Smooth muscle cell (in vitro differentiated cells): ENCODE results near the gene UBXN10. TPM values are rescaled to one million over a fixed set of nuclear protein-coding genes. Genes with fewer than 3 reads are reported as not detected.

Source experiments
- DNase-seq: peaks from one replicate; lab custom pipeline; 2025; ENCODE audit not compliant: unreplicated experiment; lab: John Stamatoyannopoulos, UW
- H2AFZ ChIP-seq: fragments of 200-600 bp; sonication (generic); 2 replicates; pipeline ENCODE4 v1.6.0; 2016; ENCODE audit warnings: antibody characterized with exemption, low read depth, mild to moderate bottlenecking
- H3F3A ChIP-seq: fragments of 200-600 bp; sonication (generic); 2 replicates; pipeline ENCODE4 v1.6.0; 2017; ENCODE audit warnings: antibody characterized with exemption, low read depth
- H3K27ac ChIP-seq: fragments of 200-600 bp; sonication (generic); 2 replicates; pipeline ENCODE4 v1.5.1; 2016; ENCODE audit warnings: low read depth, mild to moderate bottlenecking
- H3K27me3 ChIP-seq: fragments of 200-600 bp; sonication (generic); 2 replicates; pipeline ENCODE4 v1.6.1; 2016; ENCODE audit warnings: low read depth, mild to moderate bottlenecking
- H3K36me3 ChIP-seq: fragments of 200-600 bp; sonication (generic); 2 replicates; pipeline ENCODE4 v1.5.1; 2016; ENCODE audit warnings: low read depth
- H3K4me1 ChIP-seq: fragments of 200-600 bp; sonication (generic); 2 replicates; pipeline ENCODE4 v1.5.1; 2016; ENCODE audit warnings: low read depth
- H3K4me2 ChIP-seq: fragments of 200-600 bp; sonication (generic); 2 replicates; pipeline ENCODE4 v1.6.0; 2016; ENCODE audit warnings: mild to moderate bottlenecking
- H3K4me3 ChIP-seq: fragments of 200-600 bp; sonication (generic); 2 replicates; pipeline ENCODE4 v1.5.1; 2016; ENCODE audit warnings: mild to moderate bottlenecking
- H3K79me2 ChIP-seq: fragments of 200-600 bp; sonication (generic); 2 replicates; pipeline ENCODE4 v1.6.0; 2016; ENCODE audit warnings: low read depth, mild to moderate bottlenecking
- H3K9ac ChIP-seq: fragments of 200-600 bp; sonication (generic); 2 replicates; pipeline ENCODE4 v1.6.0; 2016; ENCODE audit warnings: low read depth
- H3K9me3 ChIP-seq: fragments of 200-600 bp; sonication (generic); replicated peaks from 2 replicates; pipeline ENCODE4 v1.5.1; 2016; ENCODE audit warnings: low read depth
- H4K20me1 ChIP-seq: fragments of 200-600 bp; sonication (generic); 2 replicates; pipeline ENCODE4 v1.6.0; 2016; ENCODE audit warnings: low read depth
- WGBS: methylation state at CpG from one replicate; pipeline ENCODE4 v1.1.7; 2016; ENCODE audit warnings: low lambda C conversion rate; 5-methylcytosine and 5-hydroxymethylcytosine counted together
- polyA plus RNA-seq: library from polyadenylated mRNA; unstranded; fragments of >200 nt; fragmentation: Nextera tagmentation; extraction: Ambion mirVana; gene quantifications from 2 replicates; pipeline ENCODE4 v1.2.1, GENCODE V29; 2016
- total RNA-seq: library from RNA; depleted of rRNA; stranded (reverse); fragments of >200 nt; gene quantifications from 2 replicates; pipeline ENCODE4 v1.2.3, GENCODE V29; 2014
- TF ChIP-seq, protein P1 (sequence below): fragments of 200-600 bp; sonication (generic); IDR thresholded peaks from 2 replicates; pipeline ENCODE4 v1.5.1; 2017; ENCODE audit warnings: borderline replicate concordance, mild to moderate bottlenecking, antibody characterized with exemption; ENCODE audit not compliant: insufficient read depth, poor library complexity, severe bottlenecking

Gene UBXN10
- total and polyA plus RNA-seq, 2 experiments from 2014 or later = 0.36 to 0.49 TPM

DNA sequence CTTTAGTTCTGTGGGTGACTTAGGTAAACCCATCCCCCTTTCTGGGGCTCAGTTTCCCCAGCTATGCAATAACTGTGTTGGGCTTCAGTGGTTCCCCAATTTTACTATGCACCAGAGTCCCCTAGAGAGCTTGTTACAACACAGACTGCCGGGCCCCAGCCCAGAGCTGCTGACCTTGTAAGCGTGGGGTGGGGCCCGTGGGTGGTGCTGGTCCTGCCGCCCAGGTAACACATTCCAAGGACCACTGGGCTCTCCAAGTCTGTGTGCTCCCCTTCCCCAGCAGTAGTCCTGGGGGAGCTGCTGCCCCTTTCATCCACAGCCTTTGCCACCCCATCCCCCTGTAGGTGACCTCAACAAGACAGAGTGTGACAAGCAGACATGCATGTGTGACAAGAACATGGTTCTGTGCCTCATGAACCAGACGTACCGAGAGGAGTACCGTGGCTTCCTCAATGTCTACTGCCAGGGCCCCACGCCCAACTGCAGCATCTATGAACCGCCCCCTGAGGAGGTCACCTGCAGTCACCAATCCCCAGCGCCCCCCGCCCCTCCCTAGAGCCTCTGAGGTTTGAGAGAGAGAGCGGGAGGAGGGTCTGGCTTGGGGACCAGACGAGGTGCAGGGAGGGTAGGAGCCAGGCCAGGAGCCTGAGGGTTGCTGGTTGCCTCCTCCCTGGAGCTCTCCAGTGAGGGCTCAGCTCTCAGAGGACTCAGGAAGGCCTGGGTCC is 37.9 kb upstream of the UBXN10 start:
- TF ChIP-seq, protein P1, sequence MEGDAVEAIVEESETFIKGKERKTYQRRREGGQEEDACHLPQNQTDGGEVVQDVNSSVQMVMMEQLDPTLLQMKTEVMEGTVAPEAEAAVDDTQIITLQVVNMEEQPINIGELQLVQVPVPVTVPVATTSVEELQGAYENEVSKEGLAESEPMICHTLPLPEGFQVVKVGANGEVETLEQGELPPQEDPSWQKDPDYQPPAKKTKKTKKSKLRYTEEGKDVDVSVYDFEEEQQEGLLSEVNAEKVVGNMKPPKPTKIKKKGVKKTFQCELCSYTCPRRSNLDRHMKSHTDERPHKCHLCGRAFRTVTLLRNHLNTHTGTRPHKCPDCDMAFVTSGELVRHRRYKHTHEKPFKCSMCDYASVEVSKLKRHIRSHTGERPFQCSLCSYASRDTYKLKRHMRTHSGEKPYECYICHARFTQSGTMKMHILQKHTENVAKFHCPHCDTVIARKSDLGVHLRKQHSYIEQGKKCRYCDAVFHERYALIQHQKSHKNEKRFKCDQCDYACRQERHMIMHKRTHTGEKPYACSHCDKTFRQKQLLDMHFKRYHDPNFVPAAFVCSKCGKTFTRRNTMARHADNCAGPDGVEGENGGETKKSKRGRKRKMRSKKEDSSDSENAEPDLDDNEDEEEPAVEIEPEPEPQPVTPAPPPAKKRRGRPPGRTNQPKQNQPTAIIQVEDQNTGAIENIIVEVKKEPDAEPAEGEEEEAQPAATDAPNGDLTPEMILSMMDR = no peak
- no peak overlapping the region for H2AFZ ChIP-seq
- no peak overlapping the region for H3K9ac ChIP-seq
- no peaks in the 10 kb centered on the region for H3K9me3 ChIP-seq
- H3K27ac ChIP-seq = no peak overlapping the region
- no peak overlapping the region for H3K4me2 ChIP-seq
- H4K20me1 ChIP-seq = no peaks in the 10 kb centered on the region
- 91% methylated on average over 13 of the region's 13 CpGs for WGBS
- H3K27me3 ChIP-seq = no peaks in the 10 kb centered on the region
- DNase-seq = no peak
- no peak overlapping the region for H3K4me3 ChIP-seq
- H3K79me2 ChIP-seq = no peaks in the 10 kb centered on the region
- no peaks in the 10 kb centered on the region for H3K36me3 ChIP-seq
- H3K4me1 ChIP-seq = no peaks in the 10 kb centered on the region
- H3F3A ChIP-seq = no peaks in the 10 kb centered on the region

DNA sequence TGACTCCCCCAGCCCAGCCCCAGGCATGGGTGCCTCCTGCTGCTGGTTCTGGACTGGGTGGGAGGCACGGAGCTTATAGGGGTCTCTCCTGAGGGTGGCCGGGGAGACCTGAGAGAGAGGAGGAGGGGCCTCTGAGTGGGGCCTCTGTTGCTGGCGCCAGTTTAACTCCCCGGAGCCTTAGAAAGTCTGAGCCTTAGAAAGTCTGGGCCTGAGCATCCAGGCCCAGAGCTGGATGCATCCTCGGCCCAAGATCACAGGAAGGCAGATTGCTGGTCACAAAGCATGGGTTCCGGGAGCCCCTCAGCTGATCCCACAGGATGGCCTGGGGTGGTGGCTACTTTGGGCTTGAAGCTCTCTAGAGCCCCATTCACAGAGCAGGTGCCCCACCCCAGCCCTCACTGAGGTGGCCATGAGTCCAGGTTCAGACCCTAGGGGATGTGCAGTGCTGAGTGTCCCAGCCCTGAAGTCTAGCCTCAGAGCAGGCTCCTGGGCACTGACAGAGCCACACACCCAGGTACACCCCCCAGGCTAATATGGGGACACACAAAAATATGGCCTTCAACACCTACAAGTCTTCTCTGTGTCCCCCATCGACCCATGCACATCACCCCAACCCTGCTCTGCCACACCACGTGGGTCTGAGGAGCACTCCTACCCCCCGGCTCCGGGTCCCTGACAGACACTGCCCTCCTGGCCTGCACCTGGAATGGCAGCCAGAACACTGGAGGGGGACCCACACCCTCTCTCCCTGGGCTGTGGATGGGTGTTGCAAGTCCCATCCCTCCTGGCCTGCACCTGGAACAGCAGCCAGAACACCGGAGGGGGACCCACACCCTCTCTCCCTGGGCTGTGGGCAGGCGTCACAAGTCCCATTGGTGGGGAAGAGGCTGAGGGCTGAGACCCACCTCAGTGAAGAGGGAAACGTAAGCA is 37.1 kb upstream of the UBXN10 start:
- no peak overlapping the region for H3K4me2 ChIP-seq
- no peaks in the 10 kb centered on the region for H4K20me1 ChIP-seq
- no peaks in the 10 kb centered on the region for H3F3A ChIP-seq
- H3K9ac ChIP-seq = no peak overlapping the region
- H2AFZ ChIP-seq = no peak overlapping the region
- H3K36me3 ChIP-seq = no peaks in the 10 kb centered on the region
- H3K27me3 ChIP-seq = no peaks in the 10 kb centered on the region
- 96% methylated on average over 13 of the region's 13 CpGs for WGBS
- no peak overlapping the region for H3K27ac ChIP-seq
- no peak overlapping the region for H3K4me3 ChIP-seq
- H3K4me1 ChIP-seq = no peaks in the 10 kb centered on the region
- no peaks in the 10 kb centered on the region for H3K9me3 ChIP-seq
- DNase-seq = no peak
- H3K79me2 ChIP-seq = no peaks in the 10 kb centered on the region
- TF ChIP-seq, protein P1 = no peak

DNA sequence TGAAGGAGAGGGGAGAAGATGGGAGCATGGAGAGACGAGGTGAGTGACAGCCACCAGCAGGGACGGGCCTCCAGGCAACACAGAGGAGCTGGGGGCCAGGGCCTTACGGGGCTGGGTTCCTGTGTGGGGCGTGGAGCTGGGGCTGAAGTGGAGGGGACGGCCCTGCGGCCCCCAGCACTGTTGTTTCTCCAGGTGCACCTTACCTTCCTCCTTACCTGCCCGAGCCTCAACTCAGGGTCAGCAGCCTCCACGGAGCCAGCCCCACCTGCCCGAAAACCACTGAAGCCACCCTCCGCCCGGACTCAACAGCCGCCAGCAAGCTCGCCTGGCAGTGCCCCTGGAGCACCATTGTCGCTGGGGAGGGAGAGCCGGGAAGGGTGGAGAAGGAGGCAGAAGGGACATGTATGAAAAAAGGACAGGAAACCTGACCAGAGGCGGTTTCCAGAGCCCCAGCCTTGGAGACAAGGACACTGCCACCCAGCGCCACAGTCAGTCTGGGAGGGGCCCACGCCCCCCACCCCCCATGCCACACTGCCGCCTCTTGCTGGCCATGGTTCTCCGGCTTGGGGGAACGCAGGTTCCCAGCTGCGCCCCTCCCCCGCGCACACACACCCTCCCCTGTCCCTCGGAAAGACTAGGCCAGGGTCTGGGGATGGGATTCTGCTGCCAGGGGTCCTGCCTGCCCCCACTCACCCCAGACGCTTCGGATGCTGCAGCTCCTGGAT is 36.1 kb upstream of the UBXN10 start:
- no peak overlapping the region for H3K9ac ChIP-seq

More for the DNA sequence above, 36.1 kb upstream of the UBXN10 start:
- Histone ChIP-seq H3K4me3 (no peak overlapping the region), H3K79me2 (no peaks in the 10 kb centered on the region), H3K9me3 (no peaks in the 10 kb centered on the region), H3F3A (no peaks in the 10 kb centered on the region), H3K4me2 (no peak overlapping the region), H2AFZ (no peak overlapping the region), H3K27ac (no peak overlapping the region), H3K27me3 (no peaks in the 10 kb centered on the region), H4K20me1 (no peaks in the 10 kb centered on the region), H3K36me3 (no peaks in the 10 kb centered on the region), H3K4me1 (no peaks in the 10 kb centered on the region)
- no peak for DNase-seq
- TF ChIP-seq, protein P1 = no peak
- 94% methylated on average over 14 of the region's 27 CpGs for WGBS
